Panc1 (cell line): ENCODE results near the gene SLC16A7. TPM values are rescaled to one million over a fixed set of nuclear protein-coding genes. Genes with fewer than 3 reads are reported as not detected.

Experiments
- ATAC-seq: fragments of 200-7000 bp; cut with Tn5 transposase; 2 replicates; pipeline ENCODE4 v1.9.1; 2020; ENCODE audit warnings: mild to moderate bottlenecking, moderate library complexity
- BruUV-seq: library from RNA; stranded (reverse); fragments of 400-500 nt; replicated peaks from 2 replicates; lab custom pipeline; 2021; lab: Mats Ljungman, UMichigan
- CTCF ChIA-PET: fragments of 300-600 bp; sonication (Branson Sonifier 250); formaldehyde crosslinking; loops from one replicate; lab custom pipeline; 2022; ENCODE audit warnings: antibody characterized with exemption; lab: Charles Lee
- POLR2A ChIA-PET: fragments of 300-600 bp; sonication (Branson Sonifier 250); formaldehyde crosslinking; loops from one replicate; lab custom pipeline; 2022; ENCODE audit warnings: antibody characterized with exemption; lab: Charles Lee
- DNase-seq: peaks from one replicate; pipeline ENCODE4 v3.0.0-alpha.2; 2010; ENCODE audit warnings: low read depth, low spot score
- H3K27ac ChIP-seq: 2 replicates; pipeline ENCODE4 v1.5.1; 2011; ENCODE audit warnings: mild to moderate bottlenecking, low read length, inconsistent platforms
- H3K27me3 ChIP-seq: fragments of 200-500 bp; sonication (Bioruptor generic); 2 replicates; pipeline ENCODE4 v1.6.0; 2014; ENCODE audit warnings: low read length, inconsistent platforms; ENCODE audit not compliant: control insufficient read depth, insufficient read depth
- H3K36me3 ChIP-seq: fragments of 200-500 bp; sonication (Bioruptor generic); 2 replicates; pipeline ENCODE4 v1.5.1; 2014; ENCODE audit warnings: inconsistent platforms, mild to moderate bottlenecking, low read length, moderate library complexity; ENCODE audit not compliant: control insufficient read depth, insufficient read depth
- H3K4me1 ChIP-seq: 2 replicates; pipeline ENCODE4 v1.5.1; 2011; ENCODE audit warnings: inconsistent platforms, mild to moderate bottlenecking, low read length, moderate library complexity; ENCODE audit not compliant: control insufficient read depth, insufficient read depth
- H3K4me3 ChIP-seq, 2 experiments: 2 replicates each; pipeline ENCODE4 v1.5.1; 2011 to 2012; ENCODE audit warnings: low read depth in 2 of 2, low read length in 2 of 2, mild to moderate bottlenecking in 2 of 2, inconsistent platforms in 1 of 2, moderate library complexity in 1 of 2
- H3K9me3 ChIP-seq: fragments of 200-500 bp; sonication (Bioruptor generic); 2 replicates; pipeline ENCODE4 v1.5.1; 2014; ENCODE audit warnings: low read depth, mild to moderate bottlenecking, inconsistent platforms, low read length, moderate library complexity; ENCODE audit not compliant: control insufficient read depth, insufficient read depth
- CTCF ChIP-seq: fragments of 450-650 bp; IDR thresholded peaks from 2 replicates; pipeline ENCODE4 v1.5.1; 2017; ENCODE audit warnings: mild to moderate bottlenecking
- POLR2AphosphoS5 ChIP-seq: IDR thresholded peaks from 2 replicates; pipeline ENCODE4 v1.6.1; 2012; ENCODE audit warnings: mild to moderate bottlenecking, low read depth, low read length, moderate library complexity
- REST ChIP-seq, 2 experiments: IDR thresholded peaks; 2 replicates each; pipeline ENCODE4 v1.6.1; 2011 to 2012; ENCODE audit warnings: low read depth in 2 of 2, control low read depth in 1 of 2, low read length in 1 of 2, mild to moderate bottlenecking in 1 of 2, moderate library complexity in 1 of 2; ENCODE audit not compliant: insufficient read depth in 1 of 2
- SIN3A ChIP-seq: IDR thresholded peaks from 2 replicates; pipeline ENCODE4 v1.6.1; 2012; ENCODE audit warnings: low read depth, mild to moderate bottlenecking, low read length, moderate library complexity, borderline replicate concordance; ENCODE audit not compliant: insufficient read depth
- TCF7L2 ChIP-seq: IDR thresholded peaks from 2 replicates; pipeline ENCODE4 v1.6.1; 2011; ENCODE audit warnings: mild to moderate bottlenecking, low read depth, low read length, inconsistent platforms
- in situ Hi-C: cut with HindIII; loops from 2 replicates; pipeline ENCODE4 v1.10.0; 2016; ENCODE audit warnings: low sequenced_read_pairs, low pct_unique_long_range_greater_than_20kb
- intact Hi-C: fragments of 100-400 bp; cut with micrococcal nuclease; formaldehyde crosslinking; loops from one replicate; pipeline ENCODE4 v1.10.0; 2022; ENCODE audit not compliant: unreplicated experiment
- total RNA-seq: library from RNA; stranded (reverse); gene quantifications from one replicate; pipeline ENCODE4 v1.2.1, GENCODE V29; 2021; ENCODE audit not compliant: unreplicated experiment

Gene SLC16A7
- total RNA-seq, 1 experiment from 2014 or later = 0.33 TPM

GRCh38 chr12:59657266-59657665, 61.4 kb downstream of the SLC16A7 start:
- BruUV-seq = no TSS peak
- Histone ChIP-seq H3K36me3 (no peaks in the 10 kb centered on the region), H3K27me3 (no peaks in the 10 kb centered on the region), H3K9me3 (no peaks in the 10 kb centered on the region), H3K4me1 (no peaks in the 10 kb centered on the region), H3K27ac (no peak overlapping the region), H3K4me3 (no peak overlapping the region)
- intact Hi-C loops (no loop called here), in situ Hi-C loops (no loop called here)
- TF ChIP-seq SIN3A (no peak), TCF7L2 (no peak), POLR2AphosphoS5 (no peak), CTCF (no peak), REST (IDR thresholded peaks at IDR 0.05; ENCODE audit: insufficient read depth in 1 of 2, low read depth in 2 of 2, low read length in 1 of 2) (no peak)
- DNase-seq (no peak), ATAC-seq (no peak)
- ChIA-PET CTCF (no interaction called here), POLR2A (no interaction called here)

GRCh38 chr12:59657711-59658110, 61.9 kb downstream of the SLC16A7 start:
- BruUV-seq = no TSS peak
- H3K27me3 ChIP-seq = no peaks in the 10 kb centered on the region

More at GRCh38 chr12:59657711-59658110, 61.9 kb downstream of the SLC16A7 start:
- DNase-seq (no peak), ATAC-seq (no peak)
- TF ChIP-seq REST (IDR thresholded peaks at IDR 0.05; ENCODE audit: insufficient read depth in 1 of 2, low read depth in 2 of 2, low read length in 1 of 2) (no peak), TCF7L2 (no peak), POLR2AphosphoS5 (no peak), SIN3A (no peak), CTCF (no peak)
- Histone ChIP-seq H3K4me1 (no peaks in the 10 kb centered on the region), H3K9me3 (no peaks in the 10 kb centered on the region), H3K4me3 (no peak overlapping the region), H3K27ac (no peak overlapping the region), H3K36me3 (no peaks in the 10 kb centered on the region)
- in situ Hi-C loops (no loop called here), intact Hi-C loops (no loop called here)
- POLR2A ChIA-PET = no interaction called here
- CTCF ChIA-PET = no interaction called here
